Renal pelvis (tissue), 4 donors: ENCODE data around the gene KIFAP3. TPM values are rescaled to one million over a fixed set of nuclear protein-coding genes. Genes with fewer than 3 reads are reported as not detected.

Source experiments
- DNase-seq: peaks from one replicate; pipeline ENCODE4 v3.0.0-alpha.2; 2013
- polyA plus RNA-seq, 3 donors: library from polyadenylated mRNA; unstranded; fragments of 120-200 nt; gene quantifications; one replicate each; pipeline ENCODE4 v1.2.1, GENCODE V29; 2013; ENCODE audit not compliant: insufficient read length in 3 of 3

Gene KIFAP3
- polyA plus RNA-seq, 3 donors, result 35.4 to 41.7 (median 41.1) TPM

DNA sequence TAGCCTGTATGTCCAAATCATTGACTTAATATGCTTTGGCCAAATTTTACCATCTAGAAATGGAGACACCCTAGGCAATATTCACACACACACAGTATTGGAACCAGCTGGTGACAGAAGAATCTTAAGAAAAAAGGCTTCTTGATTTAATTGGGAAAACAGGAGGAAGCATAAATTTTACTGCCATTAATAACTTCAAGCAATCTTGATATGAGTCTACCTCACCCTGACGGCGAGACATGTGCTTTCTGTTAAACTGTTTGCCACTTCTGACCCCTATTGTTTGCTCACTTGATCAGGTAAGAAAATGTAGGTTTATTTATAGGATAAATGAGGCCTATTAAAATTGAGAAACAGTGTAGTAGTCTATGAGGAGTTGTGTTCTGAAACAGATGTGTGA lies 73.2 kb downstream of the KIFAP3 start:
- no peak for DNase-seq

- no peak for DNase-seq
Measured at GRCh38 chr1:169999761-170000160, 74.7 kb downstream of the KIFAP3 start.

- peak; percentile 43 for DNase-seq
Measured at GRCh38 chr1:169999331-169999741, 75.2 kb downstream of the KIFAP3 start.

DNA sequence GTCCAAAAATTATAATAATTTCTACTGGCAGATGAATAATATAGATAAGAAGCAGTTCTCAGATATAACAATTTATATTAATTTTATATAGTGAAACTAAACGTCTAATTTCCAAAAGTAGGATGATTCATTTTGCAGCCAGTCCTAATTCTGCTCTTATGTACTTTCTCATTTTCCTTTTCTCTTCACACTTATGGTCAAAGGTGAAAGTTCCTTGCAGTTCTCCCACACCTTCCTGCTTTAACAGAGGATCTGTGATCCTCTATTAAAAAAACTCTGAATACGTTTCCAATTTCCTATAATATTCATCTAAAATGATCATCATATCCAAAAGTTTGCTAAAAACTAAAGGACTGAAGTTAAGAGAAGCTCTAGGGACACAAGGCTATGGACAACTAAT lies 78.5 kb downstream of the KIFAP3 start:
- DNase-seq, result no peak

DNA sequence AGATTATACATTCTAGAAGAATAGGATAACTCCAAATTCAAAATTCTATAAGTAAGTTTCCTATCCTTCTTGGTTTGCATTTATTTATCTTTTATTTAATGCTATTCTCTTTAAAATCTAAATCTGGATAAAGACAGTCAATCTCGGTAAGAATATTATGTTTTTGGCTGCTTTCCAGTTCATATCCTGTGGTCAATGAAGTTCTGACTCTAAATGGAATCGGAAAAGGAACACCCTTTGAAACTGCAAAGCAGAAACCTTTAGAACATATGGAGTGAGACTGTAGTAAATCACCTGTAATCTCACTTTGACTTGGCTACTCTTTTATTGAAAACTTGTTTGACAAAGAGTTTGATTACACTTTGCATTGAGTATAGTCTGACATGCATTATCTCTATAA lies 85.2 kb downstream of the KIFAP3 start:
- DNase-seq, result no peak

DNA sequence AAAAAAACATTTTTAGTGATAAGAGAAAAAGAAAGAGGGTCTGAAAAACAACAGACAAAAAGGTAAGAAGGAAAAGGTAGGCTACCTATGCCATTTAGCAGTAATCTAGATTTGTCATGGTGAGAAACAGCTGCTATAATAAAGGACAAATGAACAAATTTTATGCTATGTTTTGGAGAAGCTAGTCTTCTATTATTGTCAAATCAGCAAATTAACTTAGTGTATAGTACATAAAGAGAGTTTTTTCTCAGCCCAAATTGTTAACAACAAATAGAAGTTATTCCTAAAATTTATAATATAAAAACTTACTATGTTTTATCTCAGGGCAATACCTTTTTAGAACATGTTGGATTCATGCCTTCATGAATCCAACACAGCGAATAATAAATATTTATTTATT lies 88.7 kb downstream of the KIFAP3 start:
- DNase-seq, result no peak

GRCh38 chr1:169974067-169974466 lies 100.4 kb downstream of the KIFAP3 start:
- DNase-seq, result no peak

DNA sequence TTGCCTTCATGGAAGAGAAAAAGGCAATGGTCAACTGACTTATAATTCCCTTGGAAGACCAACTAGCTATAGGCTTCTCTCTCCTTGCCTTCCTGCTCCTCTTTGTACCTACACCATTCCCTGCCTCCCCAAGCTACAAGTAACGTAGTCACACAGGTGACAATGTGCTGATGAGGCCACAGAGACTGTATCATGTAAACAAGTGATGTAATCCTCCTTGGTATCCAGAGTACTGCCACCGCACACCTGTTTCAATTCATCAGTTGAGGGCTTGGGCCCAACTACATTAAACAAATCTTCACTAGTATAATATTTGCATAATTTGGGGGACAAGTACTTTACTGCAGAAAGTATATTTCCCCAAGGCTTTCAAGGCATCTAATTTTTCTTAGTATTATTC lies 104.4 kb downstream of the KIFAP3 start:
- no peak for DNase-seq

GRCh38 chr1:169968174-169968573 lies 106.3 kb downstream of the KIFAP3 start:
- DNase-seq, result no peak

DNA sequence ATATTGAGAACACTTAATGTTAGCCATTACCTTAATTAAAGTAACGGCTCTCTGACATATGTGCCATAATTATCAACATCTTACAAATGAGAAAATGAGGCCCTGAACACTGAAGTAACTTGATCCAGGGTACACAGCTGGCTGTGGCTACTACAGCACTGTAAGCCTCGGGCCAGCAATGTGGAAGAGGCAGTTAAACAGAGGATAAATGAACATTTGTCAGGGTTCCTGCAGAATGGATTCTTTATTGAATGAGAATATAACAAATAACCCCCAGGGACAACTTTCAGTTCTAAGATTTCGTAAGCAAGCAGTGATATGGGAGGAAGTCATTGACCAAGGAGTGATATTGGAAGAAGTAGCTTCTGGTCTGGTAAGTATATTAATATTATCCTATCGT lies 110.3 kb downstream of the KIFAP3 start:
- DNase-seq, result no peak

- peak; percentile 5 for DNase-seq
Measured at GRCh38 chr1:169959686-169960085, 114.8 kb downstream of the KIFAP3 start.

DNA sequence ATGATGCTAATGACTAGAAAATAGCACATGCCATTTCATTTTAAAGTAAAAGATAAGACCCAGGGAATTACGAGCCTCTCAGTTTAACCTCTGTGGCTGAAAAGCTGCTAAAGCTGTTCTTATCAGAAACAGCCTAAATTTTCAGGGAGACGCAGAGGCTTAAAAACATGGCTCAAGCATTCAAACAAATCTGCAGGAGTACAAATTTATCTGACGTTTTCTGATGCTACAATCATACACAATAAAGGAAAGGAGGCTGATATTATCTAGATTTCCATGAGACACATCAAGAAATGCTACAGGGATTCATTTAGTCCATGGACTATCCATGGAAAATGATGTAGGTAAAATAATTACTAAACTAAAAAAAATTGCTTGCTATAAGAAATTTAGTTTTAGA lies 115.5 kb downstream of the KIFAP3 start:
- DNase-seq, result no peak

- no peak for DNase-seq
Measured at GRCh38 chr1:169957884-169958283, 116.6 kb downstream of the KIFAP3 start.

- no peak for DNase-seq
Measured at GRCh38 chr1:169951108-169951507, 123.4 kb downstream of the KIFAP3 start.

DNA sequence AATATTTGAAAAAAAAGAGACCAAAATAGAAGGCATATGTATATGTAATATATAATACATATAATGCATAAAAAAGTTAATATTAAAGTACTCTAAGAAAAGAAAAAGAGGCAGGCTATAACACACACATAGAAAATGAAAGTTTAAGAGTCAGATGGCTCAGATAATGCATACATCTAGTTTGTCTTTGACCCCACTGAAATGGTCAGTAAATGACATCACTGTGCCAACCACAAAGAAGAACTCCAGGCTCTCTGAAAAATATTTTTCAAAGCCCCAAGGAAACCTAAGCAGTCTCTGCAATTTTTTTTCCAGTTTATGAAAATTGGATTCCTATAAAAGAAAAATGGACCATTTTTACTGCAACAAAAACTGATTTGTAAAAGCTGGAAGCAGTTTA lies 125.4 kb downstream of the KIFAP3 start:
- DNase-seq, result no peak

DNA sequence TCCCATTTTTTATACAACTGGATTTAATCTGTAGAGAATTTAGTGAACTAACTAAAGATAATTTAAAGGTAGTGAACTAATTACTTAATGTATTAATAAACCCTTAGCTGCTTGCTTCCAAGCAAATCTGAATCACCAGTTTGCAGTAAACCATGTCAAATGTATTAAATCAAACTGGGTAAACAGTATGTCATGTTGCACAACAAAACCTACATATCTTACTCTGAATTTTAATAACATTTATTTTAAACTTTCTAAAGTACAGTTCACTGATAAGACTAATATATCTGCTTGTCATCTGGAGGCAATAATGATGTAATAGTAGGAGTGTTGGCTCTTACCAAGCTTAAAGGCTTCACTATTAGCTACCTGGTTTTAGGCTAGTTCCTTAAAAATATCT lies 128.3 kb downstream of the KIFAP3 start:
- DNase-seq, result no peak

GRCh38 chr1:169945181-169945580 lies 129.3 kb downstream of the KIFAP3 start:
- no peak for DNase-seq

DNA sequence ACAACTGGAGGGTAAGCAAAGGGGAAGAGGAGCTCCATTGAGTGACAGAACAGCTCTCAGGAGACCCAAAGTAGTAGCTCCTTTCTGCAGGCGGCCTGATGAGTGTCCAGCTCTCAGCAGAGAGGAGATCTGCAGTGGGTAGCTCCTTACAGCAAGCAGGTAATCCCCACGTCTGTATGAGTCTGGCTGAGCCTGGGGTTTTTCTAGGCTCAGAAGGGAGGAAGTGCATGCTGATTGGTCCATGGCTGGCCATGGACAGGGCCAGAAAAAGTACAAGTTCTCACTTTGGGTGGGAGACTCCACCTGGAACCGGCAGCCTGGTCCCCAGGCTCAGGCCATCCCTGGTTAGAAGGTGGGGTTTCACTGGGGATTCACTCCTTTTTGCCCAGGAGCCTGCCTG lies 129.9 kb downstream of the KIFAP3 start:
- DNase-seq, result no peak

DNA sequence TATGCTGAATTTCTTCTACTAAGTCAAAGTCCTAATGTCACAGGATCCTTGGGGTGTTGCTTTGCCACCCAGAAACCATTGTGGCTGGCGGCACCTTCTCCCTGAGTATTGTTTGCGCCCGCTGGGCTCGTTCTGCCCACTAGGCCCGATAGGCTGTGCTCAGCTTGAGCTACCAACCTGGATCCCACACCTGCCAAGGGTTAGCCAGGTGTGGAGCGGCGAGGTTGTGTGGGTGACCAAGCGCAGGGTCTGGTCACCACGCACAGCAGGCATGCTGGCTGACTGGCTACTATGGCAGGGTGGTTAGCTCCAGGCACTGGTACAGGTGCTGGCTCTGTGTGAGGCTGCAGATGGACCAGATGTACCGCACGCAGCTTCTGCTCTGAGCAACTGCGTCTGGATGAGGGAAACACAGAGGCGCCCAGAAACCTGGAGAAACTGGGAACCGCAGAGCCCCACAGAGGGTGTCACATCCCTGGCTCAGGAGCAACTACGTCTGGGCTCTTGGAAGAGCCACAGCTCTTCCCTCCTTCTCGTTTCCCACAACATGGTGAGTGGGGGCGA lies 130.4 kb downstream of the KIFAP3 start:
- DNase-seq, result no peak

GRCh38 chr1:169941982-169942830 lies 132.3 kb downstream of the KIFAP3 start:
- peak; percentile 81 for DNase-seq

DNA sequence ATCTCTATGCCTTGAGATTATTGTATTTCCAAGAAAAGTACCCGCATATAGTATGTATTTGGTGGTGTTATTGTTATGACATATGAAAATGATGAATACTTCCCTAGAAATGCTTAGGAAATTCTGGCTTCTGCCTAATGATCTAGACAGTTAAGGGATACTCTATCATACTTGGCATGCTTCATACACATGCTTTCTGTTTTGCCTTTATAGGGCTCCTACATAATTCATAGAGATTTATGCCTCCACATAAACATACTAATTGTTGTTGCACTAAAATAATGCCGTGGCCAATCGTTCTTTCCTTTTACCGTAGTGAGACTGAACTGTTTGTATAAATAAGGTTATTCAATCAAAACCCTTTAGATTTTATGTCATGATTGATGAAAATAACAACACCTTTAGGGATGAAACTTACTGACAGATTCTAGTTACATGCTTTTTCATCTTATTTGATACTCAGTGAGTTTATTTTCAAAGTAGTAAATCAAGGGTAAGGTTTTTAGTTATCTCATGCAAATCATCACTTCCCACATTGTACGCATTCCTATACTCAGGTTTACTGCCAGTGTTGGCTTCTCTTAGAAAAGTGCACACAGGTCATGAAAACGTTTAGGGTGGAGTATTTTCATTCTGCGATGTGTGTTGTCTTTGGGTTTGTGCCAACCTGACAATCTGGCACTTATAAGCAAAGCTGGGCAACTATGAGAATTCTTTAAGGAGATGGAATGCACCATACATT lies 140.3 kb downstream of the KIFAP3 start:
- DNase-seq, result peak; percentile 37

GRCh38 chr1:169931795-169932231 lies 142.7 kb downstream of the KIFAP3 start:
- DNase-seq, result no peak

GRCh38 chr1:169929210-169929526 lies 145.3 kb downstream of the KIFAP3 start:
- DNase-seq, result no peak
